ENCODE measurements around the gene CCDC169. TPM values are rescaled to one million over a fixed set of nuclear protein-coding genes. Genes with fewer than 3 reads are reported as not detected.

Gene CCDC169
- total and polyA plus RNA-seq, 8 donors: 0.76 to 10.2 (median 5.0) TPM

GRCh38 chr13:36344886-36345437 is 47.3 kb upstream of the CCDC169 start:
- ATAC-seq (no peak), DNase-seq (peak in 1 of 4 donors; percentile 34)
- Histone ChIP-seq H3K4me3 (peak overlapping the region; percentile 67 to 76), H3K4me1 (peaks cover 5 to 52% of the 10 kb centered on the region in 2 donors), H3K27me3 (peaks cover 0 to 6% of the 10 kb centered on the region in 2 donors), H3K36me3 (no peaks in the 10 kb centered on the region), H3K9me3 (no peaks in the 10 kb centered on the region), H3K27ac (peak overlapping the region; percentile 98 to 99)
- no peak for TF ChIP-seq CTCF (IDR thresholded peaks at IDR 0.05)
- intact Hi-C loops (cut with DNase I): no loop called here

GRCh38 chr13:36344173-36344572 is 46.6 kb upstream of the CCDC169 start:
- no peak for TF ChIP-seq CTCF (IDR thresholded peaks at IDR 0.05)
- peaks cover 0 to 6% of the 10 kb centered on the region in 2 donors for H3K27me3 ChIP-seq
- ATAC-seq (no peak), DNase-seq (peak in 1 of 4 donors; percentile 21)
- H3K27ac ChIP-seq: peak overlapping the region; percentile 98 to 99
- H3K4me3 ChIP-seq: peak overlapping the region in 1 of 2 donors; percentile 76
- peaks cover 5 to 52% of the 10 kb centered on the region in 2 donors for H3K4me1 ChIP-seq
- intact Hi-C loops (cut with DNase I): no loop called here
- H3K9me3 ChIP-seq: no peaks in the 10 kb centered on the region
- H3K36me3 ChIP-seq: no peaks in the 10 kb centered on the region

GRCh38 chr13:36343766-36344165 is 46.2 kb upstream of the CCDC169 start:
- Histone ChIP-seq H3K4me3 (peak overlapping the region in 1 of 2 donors; percentile 76), H3K27ac (peak overlapping the region in 1 of 2 donors; percentile 98), H3K9me3 (no peaks in the 10 kb centered on the region), H3K27me3 (peaks cover 0 to 6% of the 10 kb centered on the region in 2 donors), H3K4me1 (peaks cover 5 to 52% of the 10 kb centered on the region in 2 donors), H3K36me3 (no peaks in the 10 kb centered on the region)
- ATAC-seq (no peak), DNase-seq (no peak)
- intact Hi-C loops (cut with DNase I): no loop called here
- TF ChIP-seq CTCF (IDR thresholded peaks at IDR 0.05): no peak

GRCh38 chr13:36342715-36343114 is 45.1 kb upstream of the CCDC169 start:
- intact Hi-C loops (cut with DNase I): no loop called here
- Histone ChIP-seq H3K4me3 (no peak overlapping the region), H3K27ac (no peak overlapping the region), H3K9me3 (no peaks in the 10 kb centered on the region), H3K27me3 (peaks cover 0 to 6% of the 10 kb centered on the region in 2 donors), H3K4me1 (peaks cover 5 to 50% of the 10 kb centered on the region in 2 donors), H3K36me3 (no peaks in the 10 kb centered on the region)
- TF ChIP-seq CTCF (IDR thresholded peaks at IDR 0.05): no peak
- no peak for ATAC-seq
- DNase-seq: no peak

GRCh38 chr13:36341718-36342117 is 44.1 kb upstream of the CCDC169 start:
- no peak for DNase-seq
- H3K27me3 ChIP-seq: peaks cover 0 to 6% of the 10 kb centered on the region in 2 donors
- no peak for TF ChIP-seq CTCF (IDR thresholded peaks at IDR 0.05)

More at GRCh38 chr13:36341718-36342117, 44.1 kb upstream of the CCDC169 start:
- H3K9me3 ChIP-seq: no peaks in the 10 kb centered on the region
- no peak overlapping the region for H3K27ac ChIP-seq
- intact Hi-C loops (cut with DNase I): no loop called here
- no peak for ATAC-seq
- H3K36me3 ChIP-seq: no peaks in the 10 kb centered on the region
- H3K4me3 ChIP-seq: no peak overlapping the region
- H3K4me1 ChIP-seq: peaks cover 5 to 44% of the 10 kb centered on the region in 2 donors
